ENCODE results near the gene TRNP1. TPM values are rescaled to one million over a fixed set of nuclear protein-coding genes. Genes with fewer than 3 reads are reported as not detected.

The TRNP1 gene
- total RNA-seq, 6 experiments from 2014 or later: 2.0 to 24.8 (median 6.7) TPM

- no peak for TF ChIP-seq POLR2A (IDR thresholded peaks at IDR 0.05)
- no peak for TF ChIP-seq CTCF (IDR thresholded peaks at IDR 0.05)
- 85% methylated on average over 4 of the region's 43 CpGs for WGBS (ENCODE audit: insufficient coverage, low coverage, low lambda C conversion rate, missing lambda C conversion rate)
- DNase-seq (peak; percentile 69 to 81 (median 76)), ATAC-seq (peak; percentile 81 to 90 (median 84))
- H3K4me3 ChIP-seq: peak overlapping the region in 1 of 3 donors; percentile 13
- no peaks in the 10 kb centered on the region for H3K9me3 ChIP-seq
- intact Hi-C loops (cut with DNase I): no loop called here
- H3K27ac ChIP-seq: peak overlapping the region in 2 of 3 donors; percentile 40 to 67
- no peaks in the 10 kb centered on the region for H3K36me3 ChIP-seq
- H3K4me1 ChIP-seq: peaks cover 0 to 5% (median 0%) of the 10 kb centered on the region in 4 donors
- no peaks in the 10 kb centered on the region for H3K27me3 ChIP-seq
Observed at GRCh38 chr1:27031235-27032118, 38.0 kb downstream of the TRNP1 start.

- no peak for DNase-seq
Observed at GRCh38 chr1:27032119-27032461, 38.6 kb downstream of the TRNP1 start.

GRCh38 chr1:27033043-27033746 is 39.7 kb downstream of the TRNP1 start:
- ATAC-seq (no peak), DNase-seq (no peak)
- Histone ChIP-seq H3K4me3 (no peak overlapping the region), H3K36me3 (no peaks in the 10 kb centered on the region), H3K9me3 (no peaks in the 10 kb centered on the region), H3K27me3 (no peaks in the 10 kb centered on the region), H3K4me1 (no peaks in the 10 kb centered on the region), H3K27ac (no peak overlapping the region)
- WGBS (ENCODE audit: insufficient coverage, low coverage, low lambda C conversion rate, missing lambda C conversion rate): 77% methylated on average over 5 of the region's 7 CpGs
- TF ChIP-seq CTCF (IDR thresholded peaks at IDR 0.05) (no peak), POLR2A (IDR thresholded peaks at IDR 0.05) (no peak)
- intact Hi-C loops (cut with DNase I): no loop called here

More at GRCh38 chr1:27032119-27032461, 38.6 kb downstream of the TRNP1 start:
- intact Hi-C loops (cut with DNase I): no loop called here
- no peak overlapping the region for H3K4me3 ChIP-seq
- no peaks in the 10 kb centered on the region for H3K27me3 ChIP-seq
- peaks cover 0 to 5% (median 0%) of the 10 kb centered on the region in 4 donors for H3K4me1 ChIP-seq
- no peak for ATAC-seq
- no peaks in the 10 kb centered on the region for H3K36me3 ChIP-seq
- H3K9me3 ChIP-seq: no peaks in the 10 kb centered on the region
- no peak for TF ChIP-seq CTCF (IDR thresholded peaks at IDR 0.05)
- TF ChIP-seq POLR2A (IDR thresholded peaks at IDR 0.05): no peak
- peak overlapping the region in 2 of 3 donors; percentile 40 to 67 for H3K27ac ChIP-seq
- 49% methylated on average over 2 of the region's 2 CpGs for WGBS (ENCODE audit: insufficient coverage, low coverage, low lambda C conversion rate, missing lambda C conversion rate)

DNA sequence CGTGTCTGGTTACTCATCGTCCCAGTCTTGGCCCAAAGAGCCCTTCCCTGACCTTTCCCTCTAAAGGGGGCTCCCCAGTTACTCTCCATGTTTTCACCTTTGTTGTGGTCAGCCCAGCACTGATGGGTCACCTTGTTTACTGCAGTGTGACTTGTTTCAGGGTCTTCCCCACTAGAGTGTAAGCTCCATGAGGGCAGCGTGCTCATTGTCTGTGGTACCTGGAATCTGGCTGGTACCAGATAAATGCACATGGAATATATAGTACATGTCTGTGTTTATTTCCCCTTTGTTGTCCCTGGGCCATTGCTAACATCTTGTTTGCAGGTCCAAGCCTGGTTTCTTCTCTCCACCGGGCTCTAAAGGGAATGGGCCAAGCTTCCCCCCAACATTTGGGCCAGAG is 41.9 kb downstream of the TRNP1 start:
- Histone ChIP-seq H3K36me3 (no peaks in the 10 kb centered on the region), H3K27ac (no peak overlapping the region), H3K27me3 (no peaks in the 10 kb centered on the region), H3K9me3 (no peaks in the 10 kb centered on the region), H3K4me1 (no peaks in the 10 kb centered on the region), H3K4me3 (no peak overlapping the region)
- no peak for TF ChIP-seq POLR2A (IDR thresholded peaks at IDR 0.05)
- no peak for TF ChIP-seq CTCF (IDR thresholded peaks at IDR 0.05)
- no peak for ATAC-seq
- DNase-seq: no peak
- intact Hi-C loops (cut with DNase I): no loop called here
- WGBS (ENCODE audit: insufficient coverage, low coverage, low lambda C conversion rate, missing lambda C conversion rate): 100% methylated on average over 2 of the region's 4 CpGs

All from right lobe of liver (tissue), 6 donors.